ENCODE results near the gene ROR1. TPM values are rescaled to one million over a fixed set of nuclear protein-coding genes. Genes with fewer than 3 reads are reported as not detected.

The ROR1 gene
- total RNA-seq, 1 donor from 2014 or later = not detected

DNA sequence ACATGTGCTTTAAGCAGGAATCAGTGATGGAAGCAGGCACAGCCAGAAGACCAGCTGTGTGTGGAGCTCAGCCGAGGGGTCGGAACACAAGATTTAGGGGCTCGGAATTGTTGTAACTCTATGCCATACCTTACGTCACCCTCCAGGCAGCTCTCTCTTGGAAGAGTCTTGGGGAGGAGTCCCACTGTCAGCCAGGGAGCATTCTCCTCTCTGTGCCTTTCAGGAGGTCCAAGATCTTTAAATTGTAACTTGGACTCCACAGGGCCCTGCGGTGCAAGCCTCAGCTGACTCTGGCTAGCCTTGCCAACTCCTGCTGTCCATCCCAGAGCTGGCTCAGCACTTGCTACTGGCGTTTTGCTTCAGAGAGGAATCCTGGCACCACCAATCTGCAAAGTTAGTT is 26.4 kb upstream of the ROR1 start:
- Mint-ChIP-seq H3K27me3 (no peaks in the 10 kb centered on the region), H3K36me3 (ENCODE audit: low read depth) (no peaks in the 10 kb centered on the region), H3K9me3 (peaks cover 9% of the 10 kb centered on the region), H3K4me3 (no peak overlapping the region), H3K4me1 (peaks cover 27% of the 10 kb centered on the region), H3K27ac (no peak overlapping the region)
- DNase-seq = no peak
- intact Hi-C loops (cut with micrococcal nuclease) = no loop called here

DNA sequence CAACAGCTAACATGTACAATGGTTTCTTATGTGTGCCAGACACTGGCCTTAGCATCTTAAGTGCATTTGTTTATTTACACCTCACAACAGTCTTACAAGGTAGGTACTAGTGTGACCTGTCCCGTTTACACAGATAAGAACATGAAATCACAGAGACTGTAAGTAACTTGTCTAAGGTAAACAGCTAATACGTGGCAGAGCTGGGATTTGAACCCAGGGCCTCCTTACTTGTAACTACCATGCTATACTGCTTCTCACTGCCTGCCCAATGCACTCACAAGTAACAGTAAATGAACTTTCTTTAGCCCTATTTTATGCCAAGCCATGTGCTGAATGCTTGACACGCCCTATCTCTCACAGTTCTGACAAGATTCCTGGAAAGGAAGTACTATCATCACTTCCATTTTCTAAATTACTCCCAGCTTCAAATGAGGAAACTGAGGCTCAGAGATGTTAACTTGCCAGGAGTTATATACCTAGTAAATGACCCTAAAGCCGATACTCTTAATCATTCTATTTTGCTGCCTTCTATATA is 25.7 kb upstream of the ROR1 start:
- Mint-ChIP-seq H3K4me3 (no peak overlapping the region), H3K27ac (no peak overlapping the region), H3K9me3 (peaks cover 3% of the 10 kb centered on the region), H3K4me1 (peaks cover 21% of the 10 kb centered on the region), H3K27me3 (no peaks in the 10 kb centered on the region), H3K36me3 (ENCODE audit: low read depth) (no peaks in the 10 kb centered on the region)
- intact Hi-C loops (cut with micrococcal nuclease) = no loop called here
- no peak for DNase-seq

DNA sequence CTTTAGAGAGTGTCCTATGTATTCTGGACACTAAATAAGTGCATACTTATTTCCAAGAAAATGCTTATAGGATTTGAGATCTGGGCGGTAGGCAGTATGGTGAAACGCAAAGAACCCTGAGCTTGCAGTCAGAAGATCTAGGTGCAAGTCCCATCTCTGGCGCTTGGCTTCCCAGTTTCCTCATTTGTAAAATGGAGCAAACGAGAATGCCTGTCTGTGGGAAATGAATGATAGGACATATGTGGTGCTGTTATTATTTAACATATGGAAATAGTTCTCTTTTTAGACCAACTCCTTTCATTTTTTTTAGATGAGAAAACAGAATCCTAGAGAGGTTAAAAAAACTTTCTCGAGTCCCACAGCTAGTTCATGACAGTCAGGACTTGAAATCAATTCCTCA is 25.2 kb upstream of the ROR1 start:
- Mint-ChIP-seq H3K4me3 (no peak overlapping the region), H3K27ac (no peak overlapping the region)

DNA sequence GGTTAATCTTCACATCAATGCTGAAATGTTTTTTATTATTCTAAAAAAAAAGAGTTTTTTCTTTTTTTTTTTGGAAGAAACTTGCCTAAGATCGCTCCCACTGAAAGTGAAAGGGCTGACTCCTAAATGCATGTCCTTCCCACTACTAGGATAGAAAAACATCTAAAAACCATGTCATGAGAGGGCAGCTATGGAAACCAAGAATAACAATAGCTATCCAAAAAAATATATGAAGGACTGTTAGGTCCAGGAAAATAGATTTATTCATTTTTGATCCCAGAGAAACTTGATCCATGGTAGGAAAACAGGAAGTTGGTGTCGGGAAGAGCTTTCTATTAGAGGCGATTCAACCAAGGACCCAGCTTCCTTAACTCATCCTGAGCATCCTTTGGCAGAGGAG is 23.1 kb upstream of the ROR1 start:
- no peak overlapping the region for H3K27ac Mint-ChIP-seq
- H3K27me3 Mint-ChIP-seq = no peaks in the 10 kb centered on the region
- intact Hi-C loops (cut with micrococcal nuclease) = no loop called here
- peaks cover 17% of the 10 kb centered on the region for H3K4me1 Mint-ChIP-seq
- H3K4me3 Mint-ChIP-seq = no peak overlapping the region
- H3K36me3 Mint-ChIP-seq (ENCODE audit: low read depth) = no peaks in the 10 kb centered on the region
- DNase-seq = no peak
- H3K9me3 Mint-ChIP-seq = no peaks in the 10 kb centered on the region

More for the DNA sequence above, 25.2 kb upstream of the ROR1 start:
- no peak for DNase-seq
- intact Hi-C loops (cut with micrococcal nuclease) = no loop called here
- no peaks in the 10 kb centered on the region for H3K27me3 Mint-ChIP-seq
- H3K36me3 Mint-ChIP-seq (ENCODE audit: low read depth) = no peaks in the 10 kb centered on the region
- H3K9me3 Mint-ChIP-seq = peaks cover 3% of the 10 kb centered on the region
- H3K4me1 Mint-ChIP-seq = peaks cover 21% of the 10 kb centered on the region

DNA sequence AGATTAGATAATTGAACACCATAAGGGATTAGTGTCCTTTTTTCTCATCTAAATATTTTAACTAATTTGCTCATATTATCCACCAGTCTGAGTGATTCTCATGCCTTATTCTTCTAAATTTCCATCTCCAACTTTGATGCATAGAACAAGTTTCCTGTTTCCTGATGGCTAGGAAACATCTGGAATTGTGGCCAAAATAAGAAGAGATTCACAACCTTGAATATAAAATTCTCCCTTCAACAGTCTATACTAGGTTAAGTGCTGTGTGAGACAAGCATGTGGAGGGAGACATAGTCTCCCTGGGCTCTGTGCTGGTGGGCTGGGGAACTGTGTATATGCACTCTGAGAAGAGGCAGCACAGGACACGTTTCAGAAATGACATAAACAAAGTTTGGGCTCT is 21.6 kb upstream of the ROR1 start:
- Mint-ChIP-seq H3K4me1 (peaks cover 8% of the 10 kb centered on the region), H3K4me3 (no peak overlapping the region), H3K9me3 (no peaks in the 10 kb centered on the region), H3K27me3 (peaks cover 2% of the 10 kb centered on the region), H3K27ac (no peak overlapping the region), H3K36me3 (ENCODE audit: low read depth) (no peaks in the 10 kb centered on the region)
- DNase-seq = no peak
- intact Hi-C loops (cut with micrococcal nuclease) = no loop called here

DNA sequence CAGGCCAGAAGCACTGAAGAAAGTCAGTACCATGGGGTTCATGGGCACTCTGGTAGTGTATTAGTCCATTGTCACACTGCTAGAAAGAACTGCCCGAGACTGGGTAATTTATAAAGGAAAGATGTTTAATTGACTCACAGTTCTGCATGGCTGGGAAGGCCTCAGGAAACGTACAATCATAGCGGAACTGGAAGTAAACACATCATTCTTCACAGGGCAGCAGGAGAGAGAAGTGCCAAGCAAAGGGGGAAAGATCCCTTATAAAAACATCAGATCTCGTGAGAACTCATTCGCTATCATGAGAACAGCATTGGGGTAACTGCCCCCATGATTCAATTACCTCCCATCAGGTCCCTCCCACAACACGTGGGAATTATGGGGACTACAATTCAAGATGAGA is 20.2 kb upstream of the ROR1 start:
- no peak overlapping the region for H3K4me3 Mint-ChIP-seq
- H3K4me1 Mint-ChIP-seq = no peaks in the 10 kb centered on the region
- no peak overlapping the region for H3K27ac Mint-ChIP-seq
- peaks cover 13% of the 10 kb centered on the region for H3K27me3 Mint-ChIP-seq
- DNase-seq = no peak
- H3K36me3 Mint-ChIP-seq (ENCODE audit: low read depth) = no peaks in the 10 kb centered on the region
- intact Hi-C loops (cut with micrococcal nuclease) = no loop called here
- no peaks in the 10 kb centered on the region for H3K9me3 Mint-ChIP-seq

DNA sequence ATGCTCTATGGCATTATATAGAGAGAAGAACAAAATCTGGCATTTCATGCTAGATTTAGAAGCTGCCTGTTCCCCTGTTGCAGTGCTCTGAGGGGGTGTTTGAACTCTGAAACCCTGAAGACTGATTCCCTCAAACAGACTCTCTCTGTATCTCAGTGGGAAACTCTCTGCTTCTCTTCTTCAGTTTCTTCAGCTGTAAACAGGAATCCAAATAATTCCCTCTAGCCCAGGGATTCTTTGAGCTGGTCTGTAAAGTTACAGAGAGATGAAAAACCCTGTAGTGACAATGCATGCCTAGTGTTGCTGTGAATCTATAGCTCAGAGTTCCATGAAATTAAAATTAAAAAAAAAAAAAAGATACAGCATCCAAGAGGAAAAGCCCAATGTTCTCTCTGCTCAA is 17.0 kb upstream of the ROR1 start:
- no peaks in the 10 kb centered on the region for H3K9me3 Mint-ChIP-seq
- H3K27ac Mint-ChIP-seq = no peak overlapping the region
- no peaks in the 10 kb centered on the region for H3K36me3 Mint-ChIP-seq (ENCODE audit: low read depth)
- peaks cover 22% of the 10 kb centered on the region for H3K27me3 Mint-ChIP-seq
- no peaks in the 10 kb centered on the region for H3K4me1 Mint-ChIP-seq
- no peak for DNase-seq
- no peak overlapping the region for H3K4me3 Mint-ChIP-seq
- intact Hi-C loops (cut with micrococcal nuclease) = no loop called here

DNA sequence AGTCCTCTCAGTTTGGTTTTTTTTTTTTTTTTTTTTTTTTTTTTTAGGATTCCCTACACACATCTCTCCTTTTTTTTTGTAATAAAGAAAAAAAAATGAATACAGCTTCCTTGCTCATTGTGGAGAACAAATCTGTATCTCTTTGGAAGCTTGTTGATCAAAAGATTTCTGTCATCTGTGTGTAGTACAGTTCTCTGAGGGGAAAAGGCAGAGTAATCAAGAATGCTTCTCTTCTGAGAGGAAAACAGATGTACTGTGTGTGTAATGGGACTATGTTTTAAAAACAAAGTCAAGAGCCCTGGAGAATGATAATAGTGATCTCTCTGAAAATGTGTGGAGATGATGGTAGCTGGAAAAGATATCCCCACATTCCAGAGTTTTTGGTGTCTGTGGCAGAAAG is 16.5 kb upstream of the ROR1 start:
- H3K27me3 Mint-ChIP-seq = peaks cover 22% of the 10 kb centered on the region

DNA sequence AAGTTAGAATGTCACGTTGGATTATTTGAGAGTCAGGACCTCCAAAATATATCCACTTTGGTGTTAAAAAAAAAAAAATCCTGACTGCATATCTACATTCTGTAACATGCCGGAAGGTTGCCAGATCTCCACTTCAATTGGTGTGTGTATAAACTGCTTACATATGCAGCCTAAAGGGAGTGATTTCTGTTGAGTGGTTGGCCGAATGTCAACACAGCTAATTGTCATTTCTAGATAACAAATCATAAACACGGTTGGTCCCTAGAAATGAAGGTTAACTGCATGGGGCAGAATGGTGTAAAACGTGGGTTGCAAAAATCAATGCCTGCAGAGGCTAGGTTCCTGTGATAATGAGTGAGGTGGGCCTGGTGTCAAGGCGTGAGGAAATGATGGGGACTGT is 15.0 kb upstream of the ROR1 start:
- no peak for DNase-seq
- H3K27me3 Mint-ChIP-seq = peaks cover 26% of the 10 kb centered on the region
- H3K4me3 Mint-ChIP-seq = no peak overlapping the region
- no peaks in the 10 kb centered on the region for H3K36me3 Mint-ChIP-seq (ENCODE audit: low read depth)
- intact Hi-C loops (cut with micrococcal nuclease) = loop anchor here (2.0 kb wide), 1 partner anchor 14 kb away; no protein-coding TSS in a partner anchor
- H3K9me3 Mint-ChIP-seq = no peaks in the 10 kb centered on the region
- no peak overlapping the region for H3K27ac Mint-ChIP-seq
- no peaks in the 10 kb centered on the region for H3K4me1 Mint-ChIP-seq

More for the DNA sequence above, 16.5 kb upstream of the ROR1 start:
- Mint-ChIP-seq H3K27ac (no peak overlapping the region), H3K9me3 (no peaks in the 10 kb centered on the region), H3K4me1 (no peaks in the 10 kb centered on the region), H3K4me3 (no peak overlapping the region), H3K36me3 (ENCODE audit: low read depth) (no peaks in the 10 kb centered on the region)
- intact Hi-C loops (cut with micrococcal nuclease) = no loop called here
- no peak for DNase-seq

DNA sequence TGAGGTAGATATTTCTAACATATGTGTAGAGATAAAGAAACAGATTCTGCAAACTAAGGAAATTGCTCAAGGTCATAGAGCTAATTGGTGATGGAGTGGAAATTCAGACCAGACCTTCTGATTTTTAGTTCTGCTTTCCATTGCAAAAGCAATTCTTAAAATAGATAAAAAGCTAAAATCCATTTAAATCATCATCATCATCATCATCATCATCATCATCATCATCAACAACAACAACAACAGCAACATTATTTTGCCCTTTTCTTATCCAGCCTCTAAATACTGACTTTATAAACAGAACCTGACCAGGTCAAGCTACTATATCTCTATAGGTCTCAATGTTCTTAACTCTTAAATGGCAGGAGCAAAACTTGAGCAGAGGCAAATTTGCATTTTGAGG is 14.0 kb upstream of the ROR1 start:
- Mint-ChIP-seq H3K4me1 (no peaks in the 10 kb centered on the region), H3K27me3 (peaks cover 33% of the 10 kb centered on the region), H3K9me3 (peaks cover 3% of the 10 kb centered on the region), H3K4me3 (no peak overlapping the region), H3K27ac (no peak overlapping the region), H3K36me3 (ENCODE audit: low read depth) (no peaks in the 10 kb centered on the region)
- DNase-seq = no peak
- intact Hi-C loops (cut with micrococcal nuclease) = loop anchor here (2.0 kb wide), 1 partner anchor 13 kb away; no protein-coding TSS in a partner anchor

DNA sequence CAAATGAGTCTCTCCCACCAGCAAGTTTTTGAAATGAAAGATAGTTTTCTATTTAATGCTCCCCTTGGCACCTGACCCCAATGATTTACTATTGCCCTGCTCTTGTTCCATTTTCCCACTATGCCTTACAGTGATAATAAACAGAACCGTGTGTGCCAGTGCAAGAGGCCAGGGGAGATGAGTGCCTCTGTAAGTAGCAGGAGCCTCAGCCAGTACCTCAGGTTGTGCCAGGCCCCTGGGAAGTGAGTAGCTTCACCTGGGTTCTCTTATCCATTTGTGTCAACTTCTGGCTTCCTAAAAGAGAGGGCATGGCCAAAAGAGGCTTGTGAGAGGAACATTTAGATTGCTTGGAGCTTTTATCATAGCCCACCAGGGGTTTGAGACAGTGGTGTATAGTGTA is 3.4 kb upstream of the ROR1 start:
- no peak for DNase-seq
- intact Hi-C loops (cut with micrococcal nuclease) = loop anchor here (5.0 to 10.0 kb wide), 3 partner anchors 156 to 477 kb away; no protein-coding TSS in a partner anchor
- no peak overlapping the region for H3K4me3 Mint-ChIP-seq
- H3K36me3 Mint-ChIP-seq (ENCODE audit: low read depth) = no peaks in the 10 kb centered on the region
- peaks cover 12% of the 10 kb centered on the region for H3K4me1 Mint-ChIP-seq
- no peak overlapping the region for H3K27ac Mint-ChIP-seq
- H3K9me3 Mint-ChIP-seq = no peaks in the 10 kb centered on the region
- H3K27me3 Mint-ChIP-seq = peaks cover 40% of the 10 kb centered on the region

DNA sequence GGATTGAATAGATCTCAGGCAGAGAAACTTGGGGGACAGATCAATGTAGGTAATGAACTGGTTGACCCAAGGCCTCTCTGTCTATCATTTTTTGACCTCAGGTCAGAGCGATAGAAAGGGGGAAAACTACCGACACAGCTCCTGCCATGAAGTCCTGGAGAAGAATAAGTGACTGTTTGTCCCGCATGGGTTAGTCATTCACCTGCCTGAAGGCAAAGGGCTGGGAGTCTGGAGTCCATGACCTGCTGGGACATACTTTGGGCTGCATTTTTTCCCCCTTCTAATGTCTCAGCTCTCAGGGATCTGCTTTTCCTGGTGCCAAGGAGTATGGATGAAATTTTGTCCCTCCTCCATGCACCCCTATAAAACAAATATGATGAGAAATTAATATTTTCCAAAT is 1.6 kb upstream of the ROR1 start:
- Mint-ChIP-seq H3K4me3 (no peak overlapping the region), H3K27ac (no peak overlapping the region), H3K9me3 (no peaks in the 10 kb centered on the region), H3K27me3 (peaks cover 58% of the 10 kb centered on the region), H3K36me3 (ENCODE audit: low read depth) (no peaks in the 10 kb centered on the region), H3K4me1 (peaks cover 12% of the 10 kb centered on the region)
- DNase-seq = no peak
- intact Hi-C loops (cut with micrococcal nuclease) = loop anchor here (2.0 to 10.0 kb wide), 4 partner anchors 13 to 475 kb away; no protein-coding TSS in a partner anchor

DNA sequence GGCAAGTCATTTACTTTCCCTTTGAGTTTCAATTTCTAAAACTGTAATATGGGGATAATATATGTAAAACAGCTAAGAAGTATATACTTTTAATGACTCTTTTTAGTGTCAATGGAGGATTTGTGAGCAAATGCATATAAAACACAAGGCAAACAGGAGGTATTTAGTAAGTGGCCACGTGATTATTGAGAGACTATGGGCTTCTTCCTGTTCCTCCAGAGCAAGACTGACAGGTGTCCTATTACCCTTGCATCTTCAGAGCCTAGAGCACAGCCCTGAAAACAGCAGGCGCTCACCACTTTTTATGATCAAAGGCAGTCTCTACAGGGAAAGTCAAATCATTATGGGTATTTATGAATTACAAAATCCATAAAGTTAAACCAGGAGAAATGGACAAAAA is 941 bp upstream of the ROR1 start:
- Mint-ChIP-seq H3K27me3 (peaks cover 64% of the 10 kb centered on the region), H3K4me1 (peaks cover 12% of the 10 kb centered on the region), H3K9me3 (no peaks in the 10 kb centered on the region), H3K36me3 (ENCODE audit: low read depth) (no peaks in the 10 kb centered on the region), H3K4me3 (peak overlapping the region; percentile 88), H3K27ac (no peak overlapping the region)
- intact Hi-C loops (cut with micrococcal nuclease) = loop anchor here (2.0 to 10.0 kb wide), 4 partner anchors 14 to 474 kb away; no protein-coding TSS in a partner anchor
- DNase-seq = no peak

DNA sequence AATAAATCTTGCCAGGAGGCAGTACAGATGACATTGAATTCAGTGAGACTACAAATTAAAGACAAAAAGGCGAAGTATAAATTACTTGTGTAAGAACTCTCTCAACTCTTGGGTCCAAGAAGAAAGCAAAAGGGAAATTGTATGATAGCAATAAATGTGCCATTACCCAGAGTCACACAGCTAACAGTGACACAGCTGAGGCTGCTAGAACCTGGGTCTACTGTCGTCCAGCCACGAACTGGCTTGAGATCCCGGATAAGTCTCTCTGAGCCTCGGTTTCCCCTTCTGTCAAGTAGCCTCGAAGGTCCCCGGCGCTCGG is 362 bp upstream of the ROR1 start:
- Mint-ChIP-seq H3K36me3 (ENCODE audit: low read depth) (no peaks in the 10 kb centered on the region), H3K27me3 (peaks cover 66% of the 10 kb centered on the region), H3K4me1 (peaks cover 12% of the 10 kb centered on the region), H3K9me3 (no peaks in the 10 kb centered on the region), H3K27ac (no peak overlapping the region), H3K4me3 (peak overlapping the region; percentile 88)
- DNase-seq = no peak
- intact Hi-C loops (cut with micrococcal nuclease) = loop anchor here (2.0 to 10.0 kb wide), 4 partner anchors 15 to 474 kb away; no protein-coding TSS in a partner anchor
